Measurements from ENCODE around the gene ZNF487. TPM values are rescaled to one million over a fixed set of nuclear protein-coding genes. Genes with fewer than 3 reads are reported as not detected.

Gene ZNF487
- total and polyA plus RNA-seq, 2 donors (not counting 1 experiment from before 2014, with no cell fraction given) = 4.0 TPM

- no peak overlapping the region for H3K4me3 ChIP-seq (replicated peaks in 1 of 4; ENCODE audit: control extremely low read depth in 1 of 4, insufficient read depth in 1 of 4, low read depth in 3 of 4, low read length in 4 of 4)
- peaks cover 16% of the 10 kb centered on the region for H3K4me1 ChIP-seq (ENCODE audit: control insufficient read depth, extremely low read depth, insufficient read depth, low read length)
- H3K9me3 ChIP-seq (ENCODE audit: control insufficient read depth, insufficient read depth, low read depth, low read length) = no peaks in the 10 kb centered on the region
- H3K4me2 ChIP-seq (ENCODE audit: extremely low read depth, insufficient read depth, low read length) = no peak overlapping the region
- no peak for DNase-seq (ENCODE audit: low read depth in 2 of 2)
- TF ChIP-seq, protein P1, sequence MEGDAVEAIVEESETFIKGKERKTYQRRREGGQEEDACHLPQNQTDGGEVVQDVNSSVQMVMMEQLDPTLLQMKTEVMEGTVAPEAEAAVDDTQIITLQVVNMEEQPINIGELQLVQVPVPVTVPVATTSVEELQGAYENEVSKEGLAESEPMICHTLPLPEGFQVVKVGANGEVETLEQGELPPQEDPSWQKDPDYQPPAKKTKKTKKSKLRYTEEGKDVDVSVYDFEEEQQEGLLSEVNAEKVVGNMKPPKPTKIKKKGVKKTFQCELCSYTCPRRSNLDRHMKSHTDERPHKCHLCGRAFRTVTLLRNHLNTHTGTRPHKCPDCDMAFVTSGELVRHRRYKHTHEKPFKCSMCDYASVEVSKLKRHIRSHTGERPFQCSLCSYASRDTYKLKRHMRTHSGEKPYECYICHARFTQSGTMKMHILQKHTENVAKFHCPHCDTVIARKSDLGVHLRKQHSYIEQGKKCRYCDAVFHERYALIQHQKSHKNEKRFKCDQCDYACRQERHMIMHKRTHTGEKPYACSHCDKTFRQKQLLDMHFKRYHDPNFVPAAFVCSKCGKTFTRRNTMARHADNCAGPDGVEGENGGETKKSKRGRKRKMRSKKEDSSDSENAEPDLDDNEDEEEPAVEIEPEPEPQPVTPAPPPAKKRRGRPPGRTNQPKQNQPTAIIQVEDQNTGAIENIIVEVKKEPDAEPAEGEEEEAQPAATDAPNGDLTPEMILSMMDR (conservative IDR thresholded peaks at IDR 0.05 in 1 of 2, IDR thresholded peaks at IDR 0.05 in 1 of 2; ENCODE audit: low read depth in 1 of 2, low read length in 2 of 2) = no peak
- no peak for TF ChIP-seq EZH2 (IDR thresholded peaks at IDR 0.05; ENCODE audit: low read length, missing control alignments)
- peak overlapping the region; percentile 14 for H3K27ac ChIP-seq (ENCODE audit: insufficient read depth, low read length)
- no peak overlapping the region for H3K9ac ChIP-seq (ENCODE audit: insufficient read depth, low read length)
- no peak overlapping the region for H2AFZ ChIP-seq (ENCODE audit: low read length)
- no peaks in the 10 kb centered on the region for H3K27me3 ChIP-seq (ENCODE audit: control insufficient read depth, insufficient read depth, low read length)
- H3K79me2 ChIP-seq (ENCODE audit: control insufficient read depth, insufficient read depth, low read length) = peaks cover 96% of the 10 kb centered on the region
- H4K20me1 ChIP-seq (ENCODE audit: control insufficient read depth, extremely low read depth, insufficient read depth, low read length) = peaks cover 5% of the 10 kb centered on the region
- peaks cover 5% of the 10 kb centered on the region for H3K36me3 ChIP-seq (ENCODE audit: control insufficient read depth, insufficient read depth, low read length)
Measured at GRCh38 chr10:43401627-43402026, 35.3 kb upstream of the ZNF487 start.

GRCh38 chr10:43402176-43402575 lies 34.7 kb upstream of the ZNF487 start:
- H2AFZ ChIP-seq (ENCODE audit: low read length) = no peak overlapping the region
- H3K9me3 ChIP-seq (ENCODE audit: control insufficient read depth, insufficient read depth, low read depth, low read length) = no peaks in the 10 kb centered on the region
- no peak for DNase-seq (ENCODE audit: low read depth in 2 of 2)
- TF ChIP-seq, protein P1 (conservative IDR thresholded peaks at IDR 0.05 in 1 of 2, IDR thresholded peaks at IDR 0.05 in 1 of 2; ENCODE audit: low read depth in 1 of 2, low read length in 2 of 2) = no peak
- TF ChIP-seq EZH2 (IDR thresholded peaks at IDR 0.05; ENCODE audit: low read length, missing control alignments) = no peak
- H3K79me2 ChIP-seq (ENCODE audit: control insufficient read depth, insufficient read depth, low read length) = peaks cover 99% of the 10 kb centered on the region
- H3K27me3 ChIP-seq (ENCODE audit: control insufficient read depth, insufficient read depth, low read length) = no peaks in the 10 kb centered on the region
- no peak overlapping the region for H3K9ac ChIP-seq (ENCODE audit: insufficient read depth, low read length)
- H3K4me1 ChIP-seq (ENCODE audit: control insufficient read depth, extremely low read depth, insufficient read depth, low read length) = peaks cover 16% of the 10 kb centered on the region
- H3K4me2 ChIP-seq (ENCODE audit: extremely low read depth, insufficient read depth, low read length) = peak overlapping the region; percentile 7
- peaks cover 5% of the 10 kb centered on the region for H4K20me1 ChIP-seq (ENCODE audit: control insufficient read depth, extremely low read depth, insufficient read depth, low read length)
- H3K36me3 ChIP-seq (ENCODE audit: control insufficient read depth, insufficient read depth, low read length) = peaks cover 5% of the 10 kb centered on the region
- H3K27ac ChIP-seq (ENCODE audit: insufficient read depth, low read length) = no peak overlapping the region
- no peak overlapping the region for H3K4me3 ChIP-seq (replicated peaks in 1 of 4; ENCODE audit: control extremely low read depth in 1 of 4, insufficient read depth in 1 of 4, low read depth in 3 of 4, low read length in 4 of 4)

GRCh38 chr10:43402880-43403452 lies 33.9 kb upstream of the ZNF487 start:
- Histone ChIP-seq H4K20me1 (ENCODE audit: control insufficient read depth, extremely low read depth, insufficient read depth, low read length) (peaks cover 5% of the 10 kb centered on the region), H3K4me2 (ENCODE audit: extremely low read depth, insufficient read depth, low read length) (no peak overlapping the region), H3K9me3 (ENCODE audit: control insufficient read depth, insufficient read depth, low read depth, low read length) (no peaks in the 10 kb centered on the region), H3K79me2 (ENCODE audit: control insufficient read depth, insufficient read depth, low read length) (peaks cover 99% of the 10 kb centered on the region), H3K27ac (ENCODE audit: insufficient read depth, low read length) (no peak overlapping the region), H3K27me3 (ENCODE audit: control insufficient read depth, insufficient read depth, low read length) (no peaks in the 10 kb centered on the region), H3K9ac (ENCODE audit: insufficient read depth, low read length) (no peak overlapping the region), H2AFZ (ENCODE audit: low read length) (no peak overlapping the region), H3K4me1 (ENCODE audit: control insufficient read depth, extremely low read depth, insufficient read depth, low read length) (peaks cover 16% of the 10 kb centered on the region), H3K36me3 (ENCODE audit: control insufficient read depth, insufficient read depth, low read length) (peaks cover 5% of the 10 kb centered on the region), H3K4me3 (replicated peaks in 1 of 4; ENCODE audit: control extremely low read depth in 1 of 4, insufficient read depth in 1 of 4, low read depth in 3 of 4, low read length in 4 of 4) (no peak overlapping the region)
- no peak for DNase-seq (ENCODE audit: low read depth in 2 of 2)
- no peak for TF ChIP-seq EZH2 (IDR thresholded peaks at IDR 0.05; ENCODE audit: low read length, missing control alignments)
- TF ChIP-seq, protein P1 (conservative IDR thresholded peaks at IDR 0.05 in 1 of 2, IDR thresholded peaks at IDR 0.05 in 1 of 2; ENCODE audit: low read depth in 1 of 2, low read length in 2 of 2) = no peak
